KMS-11 (cell line): ENCODE results near the gene SNTG2.

Source experiments
- H2AFZ ChIP-seq: fragments of 200-600 bp; sonication (generic); 2 replicates; pipeline ENCODE4 v1.6.1; 2016; ENCODE audit warnings: antibody characterized with exemption, mixed run types, low read depth
- H3K27ac ChIP-seq: fragments of 200-600 bp; sonication (generic); 2 replicates; pipeline ENCODE4 v1.6.1; 2016; ENCODE audit warnings: mild to moderate bottlenecking, mixed run types
- H3K27me3 ChIP-seq: fragments of 200-600 bp; sonication (generic); 2 replicates; pipeline ENCODE4 v1.6.1; 2017; ENCODE audit warnings: mild to moderate bottlenecking, low read depth, mixed run types, moderate library complexity; ENCODE audit not compliant: insufficient read depth
- H3K36me3 ChIP-seq: fragments of 200-600 bp; sonication (generic); 2 replicates; pipeline ENCODE4 v1.6.1; 2017; ENCODE audit warnings: mild to moderate bottlenecking, mixed run types; ENCODE audit not compliant: insufficient read depth
- H3K4me1 ChIP-seq: fragments of 200-600 bp; sonication (generic); 2 replicates; pipeline ENCODE4 v1.6.1; 2016; ENCODE audit warnings: mild to moderate bottlenecking, low read depth, mixed run types; ENCODE audit not compliant: poor library complexity, severe bottlenecking
- H3K4me2 ChIP-seq: fragments of 200-600 bp; sonication (generic); 2 replicates; pipeline ENCODE4 v1.7.0; 2016; ENCODE audit warnings: mild to moderate bottlenecking, mixed run types
- H3K4me3 ChIP-seq: fragments of 200-600 bp; sonication (generic); IDR thresholded peaks from 2 replicates; pipeline ENCODE4 v1.6.1; 2017; ENCODE audit warnings: low read depth, low read length, mixed read lengths; ENCODE audit not compliant: insufficient read depth
- H3K79me2 ChIP-seq: fragments of 200-600 bp; sonication (generic); 2 replicates; pipeline ENCODE4 v1.6.1; 2016; ENCODE audit warnings: low read depth, mixed run types; ENCODE audit not compliant: insufficient read depth
- H3K9ac ChIP-seq: fragments of 200-600 bp; sonication (generic); 2 replicates; pipeline ENCODE4 v1.6.1; 2016; ENCODE audit warnings: mild to moderate bottlenecking, mixed run types
- H4K20me1 ChIP-seq: fragments of 200-600 bp; sonication (generic); 2 replicates; pipeline ENCODE4 v1.6.1; 2016; ENCODE audit warnings: mild to moderate bottlenecking, mixed run types; ENCODE audit not compliant: insufficient read depth
- CTCF ChIP-seq: fragments of 200-600 bp; sonication (generic); conservative IDR thresholded peaks from 2 replicates; pipeline ENCODE4 v1.6.1; 2017; ENCODE audit warnings: low read depth, mild to moderate bottlenecking, antibody characterized with exemption, low read length, moderate library complexity, mixed read lengths

Gene SNTG2

GRCh38 chr2:1150724-1151511 is 200.3 kb downstream of the SNTG2 start:
- no peaks in the 10 kb centered on the region for H3K36me3 ChIP-seq
- no peak overlapping the region for H2AFZ ChIP-seq
- H3K9ac ChIP-seq = no peak overlapping the region
- no peak overlapping the region for H3K4me2 ChIP-seq
- no peaks in the 10 kb centered on the region for H3K4me1 ChIP-seq
- no peak overlapping the region for H3K27ac ChIP-seq
- no peak for TF ChIP-seq CTCF
- no peaks in the 10 kb centered on the region for H3K27me3 ChIP-seq
- H3K4me3 ChIP-seq = no peak overlapping the region
- no peaks in the 10 kb centered on the region for H4K20me1 ChIP-seq
- H3K79me2 ChIP-seq = no peaks in the 10 kb centered on the region

- TF ChIP-seq CTCF = no peak
- Histone ChIP-seq H3K4me1 (no peaks in the 10 kb centered on the region), H3K79me2 (no peaks in the 10 kb centered on the region), H3K4me3 (no peak overlapping the region), H4K20me1 (no peaks in the 10 kb centered on the region), H3K9ac (no peak overlapping the region), H3K27ac (no peak overlapping the region), H3K27me3 (no peaks in the 10 kb centered on the region), H3K4me2 (no peak overlapping the region), H3K36me3 (no peaks in the 10 kb centered on the region), H2AFZ (no peak overlapping the region)
Observed at GRCh38 chr2:1152375-1152774, 201.7 kb downstream of the SNTG2 start.

GRCh38 chr2:1153920-1154319 is 203.3 kb downstream of the SNTG2 start:
- H3K4me3 ChIP-seq = no peak overlapping the region
- no peak overlapping the region for H3K4me2 ChIP-seq
- TF ChIP-seq CTCF = no peak
- H3K9ac ChIP-seq = no peak overlapping the region
- no peaks in the 10 kb centered on the region for H3K4me1 ChIP-seq
- no peaks in the 10 kb centered on the region for H3K27me3 ChIP-seq
- H3K27ac ChIP-seq = no peak overlapping the region
- H2AFZ ChIP-seq = no peak overlapping the region
- H3K79me2 ChIP-seq = no peaks in the 10 kb centered on the region
- H4K20me1 ChIP-seq = no peaks in the 10 kb centered on the region
- no peaks in the 10 kb centered on the region for H3K36me3 ChIP-seq

GRCh38 chr2:1154710-1155594 is 204.3 kb downstream of the SNTG2 start:
- Histone ChIP-seq H3K4me2 (no peak overlapping the region), H3K4me3 (no peak overlapping the region), H3K27me3 (no peaks in the 10 kb centered on the region), H3K36me3 (no peaks in the 10 kb centered on the region), H4K20me1 (no peaks in the 10 kb centered on the region), H2AFZ (no peak overlapping the region), H3K9ac (no peak overlapping the region), H3K79me2 (no peaks in the 10 kb centered on the region), H3K27ac (no peak overlapping the region), H3K4me1 (no peaks in the 10 kb centered on the region)
- no peak for TF ChIP-seq CTCF
